SK-N-SH (cell line): ENCODE measurements around the gene NTM. TPM values are rescaled to one million over a fixed set of nuclear protein-coding genes. Genes with fewer than 3 reads are reported as not detected.

ENCODE experiments used
- CTCF ChIA-PET: fragments of 300-600, 350-600 bp; formaldehyde crosslinking; extraction: SDS; loops from one replicate; lab custom pipeline; 2021; lab: Yijun Ruan, JAX
- POLR2A ChIA-PET: fragments of 350-600 bp; sonication (Branson Sonifier 250); formaldehyde crosslinking; extraction: SDS; loops from one replicate; lab custom pipeline; 2020; ENCODE audit warnings: antibody characterized with exemption, inconsistent platforms; lab: Yijun Ruan, JAX
- DNase-seq: peaks from one replicate; pipeline ENCODE4 v3.0.0; 2012
- H2AFZ ChIP-seq: fragments of 200-600 bp; sonication (generic); 2 replicates; pipeline ENCODE4 v1.8.1; 2016; ENCODE audit warnings: antibody characterized with exemption, mild to moderate bottlenecking, low read depth
- H3F3A ChIP-seq: fragments of 200-600 bp; sonication (generic); replicated peaks from 2 replicates; pipeline ENCODE3; 2016; ENCODE audit warnings: antibody characterized with exemption, mild to moderate bottlenecking; ENCODE audit not compliant: insufficient read depth
- H3K27ac ChIP-seq, 2 experiments: fragments of 200-500 bp in 1 of 2; fragments of 200-600 bp in 1 of 2; sonication (Bioruptor generic) in 1 of 2; sonication (generic), shearing (Covaris generic) in 1 of 2; 2 replicates each; pipeline versions ENCODE4 v1.5.1 to v1.6.1; 2014 to 2016; ENCODE audit warnings: low read depth in 2 of 2, inconsistent platforms in 1 of 2, low read length in 1 of 2, mild to moderate bottlenecking in 1 of 2, mixed read lengths in 1 of 2
- H3K27me3 ChIP-seq: fragments of 200-600 bp; sonication (generic), shearing (Covaris generic); 2 replicates; pipeline ENCODE4 v1.6.1; 2016; ENCODE audit warnings: mixed run types; ENCODE audit not compliant: insufficient read depth
- H3K36me3 ChIP-seq, 2 experiments: fragments of 200-500 bp in 1 of 2; fragments of 200-600 bp in 1 of 2; sonication (Bioruptor generic) in 1 of 2; sonication (generic) in 1 of 2; replicated peaks in 1 of 2; 2 replicates each; pipeline versions ENCODE3 to v1.5.1; 2014 to 2016; ENCODE audit warnings: low read length in 1 of 2, mild to moderate bottlenecking in 1 of 2; ENCODE audit not compliant: insufficient read depth in 2 of 2, control insufficient read depth in 1 of 2
- H3K4me1 ChIP-seq, 2 experiments: fragments of 200-500 bp in 1 of 2; fragments of 200-600 bp in 1 of 2; sonication (Bioruptor generic) in 1 of 2; sonication (generic), shearing (Covaris generic) in 1 of 2; 2 replicates each; pipeline versions ENCODE4 v1.5.1 to v1.6.1; 2014 to 2016; ENCODE audit warnings: low read depth in 1 of 2, low read length in 1 of 2, mixed run types in 1 of 2; ENCODE audit not compliant: insufficient read depth in 2 of 2, control insufficient read depth in 1 of 2
- H3K4me2 ChIP-seq: fragments of 200-600 bp; sonication (generic), shearing (Covaris generic); 2 replicates; pipeline ENCODE4 v1.6.1; 2017; ENCODE audit warnings: mixed run types
- H3K4me3 ChIP-seq, 2 experiments: fragments of 200-500 bp in 1 of 2; fragments of 200-600 bp in 1 of 2; sonication (Bioruptor generic) in 1 of 2; sonication (generic), shearing (Covaris generic) in 1 of 2; 2 replicates each; pipeline versions ENCODE4 v1.5.1 to v1.8.1; 2014 to 2016; ENCODE audit warnings: low read depth in 2 of 2, inconsistent platforms in 1 of 2, low read length in 1 of 2, mild to moderate bottlenecking in 1 of 2, mixed read lengths in 1 of 2, moderate library complexity in 1 of 2
- H3K79me2 ChIP-seq: fragments of 200-600 bp; sonication (generic); 2 replicates; pipeline ENCODE4 v1.8.1; 2017; ENCODE audit warnings: mild to moderate bottlenecking; ENCODE audit not compliant: insufficient read depth
- H3K9ac ChIP-seq: fragments of 200-600 bp; sonication (generic); 2 replicates; pipeline ENCODE4 v1.6.1; 2017; ENCODE audit warnings: mixed run types
- H3K9me2 ChIP-seq: fragments of 200-600 bp; sonication (generic); 2 replicates; pipeline ENCODE4 v1.6.1; 2017; ENCODE audit warnings: mixed run types
- H3K9me3 ChIP-seq: fragments of 200-600 bp; sonication (generic); 2 replicates; pipeline ENCODE4 v1.6.1; 2017; ENCODE audit warnings: mixed run types, mild to moderate bottlenecking, moderate library complexity
- H4K20me1 ChIP-seq: fragments of 200-600 bp; sonication (generic); 2 replicates; pipeline ENCODE4 v1.6.1; 2017; ENCODE audit warnings: mild to moderate bottlenecking, mixed run types; ENCODE audit not compliant: insufficient read depth
- EZH2phosphoT487 ChIP-seq: fragments of 200-600 bp; sonication (generic); IDR thresholded peaks from 2 replicates; pipeline ENCODE4 v1.6.1; 2017; ENCODE audit warnings: low read depth, mixed run types, mild to moderate bottlenecking, antibody characterized with exemption, moderate library complexity, borderline replicate concordance
- JUND ChIP-seq: IDR thresholded peaks from 2 replicates; pipeline ENCODE4 v1.4.0; 2012
- NFIC ChIP-seq: IDR thresholded peaks from 2 replicates; pipeline ENCODE4 v1.4.0; 2012; ENCODE audit warnings: borderline replicate concordance
- POLR2AphosphoS5 ChIP-seq: IDR thresholded peaks from 2 replicates; pipeline ENCODE4 v1.6.1; 2012; ENCODE audit warnings: low read depth, low read length
- RXRA ChIP-seq: IDR thresholded peaks from 2 replicates; pipeline ENCODE4 v1.4.0; 2012; ENCODE audit warnings: low read depth, mild to moderate bottlenecking, borderline replicate concordance
- SIN3A ChIP-seq: IDR thresholded peaks from 2 replicates; pipeline ENCODE4 v1.6.1; 2012; ENCODE audit warnings: low read depth, mild to moderate bottlenecking, low read length, moderate library complexity, borderline replicate concordance
- TCF12 ChIP-seq: IDR thresholded peaks from 2 replicates; pipeline ENCODE4 v1.4.0; 2012
- WGBS: methylation state at CpG from one replicate; pipeline ENCODE4 v1.1.6; 2017; ENCODE audit warnings: low lambda C conversion rate; 5-methylcytosine and 5-hydroxymethylcytosine counted together
- polyA plus RNA-seq, 3 experiments: library from polyadenylated mRNA; depleted of rRNA; stranded (reverse); fragments of >200 nt; gene quantifications; 2 replicates each; pipeline ENCODE4 v1.2.3, GENCODE V29; 2012
- TF ChIP-seq, protein P1 (sequence below): IDR thresholded peaks from 2 replicates; pipeline ENCODE4 v1.4.0; 2012; ENCODE audit warnings: low read depth, borderline replicate concordance

The NTM gene
- polyA plus RNA-seq, 1 of the 3 experiments (the other 2 are of a cell fraction) = 20.0 TPM

GRCh38 chr11:131934006-131934405 is 563.6 kb downstream of the NTM start:
- no peaks in the 10 kb centered on the region for H3F3A ChIP-seq
- H2AFZ ChIP-seq = no peak overlapping the region
- TF ChIP-seq NFIC (no peak), SIN3A (no peak), EZH2phosphoT487 (no peak), POLR2AphosphoS5 (no peak), JUND (no peak)
- TF ChIP-seq, protein P1, sequence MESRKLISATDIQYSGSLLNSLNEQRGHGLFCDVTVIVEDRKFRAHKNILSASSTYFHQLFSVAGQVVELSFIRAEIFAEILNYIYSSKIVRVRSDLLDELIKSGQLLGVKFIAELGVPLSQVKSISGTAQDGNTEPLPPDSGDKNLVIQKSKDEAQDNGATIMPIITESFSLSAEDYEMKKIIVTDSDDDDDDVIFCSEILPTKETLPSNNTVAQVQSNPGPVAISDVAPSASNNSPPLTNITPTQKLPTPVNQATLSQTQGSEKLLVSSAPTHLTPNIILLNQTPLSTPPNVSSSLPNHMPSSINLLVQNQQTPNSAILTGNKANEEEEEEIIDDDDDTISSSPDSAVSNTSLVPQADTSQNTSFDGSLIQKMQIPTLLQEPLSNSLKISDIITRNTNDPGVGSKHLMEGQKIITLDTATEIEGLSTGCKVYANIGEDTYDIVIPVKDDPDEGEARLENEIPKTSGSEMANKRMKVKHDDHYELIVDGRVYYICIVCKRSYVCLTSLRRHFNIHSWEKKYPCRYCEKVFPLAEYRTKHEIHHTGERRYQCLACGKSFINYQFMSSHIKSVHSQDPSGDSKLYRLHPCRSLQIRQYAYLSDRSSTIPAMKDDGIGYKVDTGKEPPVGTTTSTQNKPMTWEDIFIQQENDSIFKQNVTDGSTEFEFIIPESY = no peak
- H4K20me1 ChIP-seq = no peaks in the 10 kb centered on the region
- H3K4me3 ChIP-seq = no peak overlapping the region
- H3K27me3 ChIP-seq = no peaks in the 10 kb centered on the region
- no peak overlapping the region for H3K4me2 ChIP-seq
- DNase-seq = no peak
- WGBS = 80% methylated on average over 4 of the region's 4 CpGs
- H3K9me2 ChIP-seq = no peaks in the 10 kb centered on the region
- POLR2A ChIA-PET = no interaction called here
- CTCF ChIA-PET = no interaction called here
- H3K79me2 ChIP-seq = no peaks in the 10 kb centered on the region; the same call in 1 of the 2 replicates
- H3K4me1 ChIP-seq = no peaks in the 10 kb centered on the region; a peak in 1 of 4 replicates
- no peak overlapping the region for H3K9ac ChIP-seq
- no peaks in the 10 kb centered on the region for H3K36me3 ChIP-seq
- no peak overlapping the region for H3K27ac ChIP-seq
- no peaks in the 10 kb centered on the region for H3K9me3 ChIP-seq

DNA sequence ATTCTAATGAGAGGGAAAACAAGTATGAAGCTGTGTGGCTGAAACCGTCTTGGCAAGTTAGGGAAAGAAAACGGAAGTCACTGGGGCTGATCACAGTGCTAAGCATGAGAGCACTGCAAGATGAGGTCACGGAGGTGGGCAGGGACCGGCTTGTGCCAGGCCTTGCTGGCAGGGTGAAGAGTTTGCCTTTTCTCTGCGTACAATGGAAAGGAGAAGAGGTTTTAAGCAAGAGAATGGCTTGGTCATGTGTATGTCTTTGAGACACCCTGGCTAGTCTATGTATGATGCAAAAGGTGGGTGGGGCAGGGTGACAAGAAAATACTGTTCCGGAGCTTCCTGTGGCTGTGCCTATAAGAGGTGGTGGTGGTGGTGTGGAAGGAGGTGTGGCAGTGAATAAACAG is 567.9 kb downstream of the NTM start:
- Histone ChIP-seq H3K4me2 (no peak overlapping the region), H3K27me3 (no peaks in the 10 kb centered on the region), H3K4me1 (no peaks in the 10 kb centered on the region), H3K9ac (no peak overlapping the region), H3F3A (no peaks in the 10 kb centered on the region), H3K9me2 (no peaks in the 10 kb centered on the region), H3K36me3 (no peaks in the 10 kb centered on the region), H3K79me2 (0 out of 2 replicates have a peak, but pooled peaks cover 5% of the 10 kb centered on the region), H3K9me3 (no peaks in the 10 kb centered on the region), H3K4me3 (no peak overlapping the region), H3K27ac (no peak overlapping the region), H4K20me1 (no peaks in the 10 kb centered on the region), H2AFZ (no peak overlapping the region)
- TF ChIP-seq RXRA (no peak), JUND (no peak)
- CTCF ChIA-PET = interaction anchor here (0.9 kb wide), 1 partner anchor 190 kb away, joined by 3 read pairs; no protein-coding TSS in a partner anchor
- DNase-seq = no peak
- POLR2A ChIA-PET = no interaction called here
- 75% methylated on average over 6 of the region's 6 CpGs for WGBS

GRCh38 chr11:131940126-131940525 is 569.7 kb downstream of the NTM start:
- no peak overlapping the region for H3K4me2 ChIP-seq
- ChIA-PET POLR2A (no interaction called here), CTCF (interaction anchor here (0.7 kb wide), 1 partner anchor 72 kb away, joined by 3 read pairs; no protein-coding TSS in a partner anchor)
- peaks cover 0 to 1% of the 10 kb centered on the region in 2 experiments; a peak in 3 of 4 replicates for H3K4me1 ChIP-seq
- TF ChIP-seq TCF12 = no peak
- no peak overlapping the region for H3K27ac ChIP-seq
- H3K4me3 ChIP-seq = no peak overlapping the region
- H4K20me1 ChIP-seq = no peaks in the 10 kb centered on the region
- H3K79me2 ChIP-seq = 0 out of 2 replicates have a peak, but pooled peaks cover 5% of the 10 kb centered on the region
- no peaks in the 10 kb centered on the region for H3K27me3 ChIP-seq
- H2AFZ ChIP-seq = no peak overlapping the region
- no peaks in the 10 kb centered on the region for H3K9me2 ChIP-seq
- no peaks in the 10 kb centered on the region for H3K9me3 ChIP-seq
- no peaks in the 10 kb centered on the region for H3K36me3 ChIP-seq
- H3F3A ChIP-seq = no peaks in the 10 kb centered on the region
- no peak for DNase-seq
- no peak overlapping the region for H3K9ac ChIP-seq
- 59% methylated on average over 4 of the region's 4 CpGs for WGBS
